KOPT-K1 (cell line): ENCODE measurements around the gene SAP25.

ENCODE experiments used
- H3K27ac ChIP-seq: fragments of 200-600 bp; sonication (generic); 2 replicates; pipeline ENCODE4 v1.5.1; 2016; ENCODE audit warnings: antibody characterized with exemption, mild to moderate bottlenecking, low read depth, low read length; ENCODE audit not compliant: poor library complexity, severe bottlenecking
- H3K36me3 ChIP-seq: fragments of 200-600 bp; sonication (generic); 2 replicates; pipeline ENCODE4 v1.5.1; 2017; ENCODE audit warnings: antibody characterized with exemption, mild to moderate bottlenecking, low read length, moderate library complexity; ENCODE audit not compliant: insufficient read depth
- H3K9me3 ChIP-seq: fragments of 200-600 bp; sonication (generic); 2 replicates; pipeline ENCODE4 v1.5.1; 2017; ENCODE audit warnings: antibody characterized with exemption, low read length, mild to moderate bottlenecking; ENCODE audit not compliant: insufficient read depth, poor library complexity, severe bottlenecking

The SAP25 gene

DNA sequence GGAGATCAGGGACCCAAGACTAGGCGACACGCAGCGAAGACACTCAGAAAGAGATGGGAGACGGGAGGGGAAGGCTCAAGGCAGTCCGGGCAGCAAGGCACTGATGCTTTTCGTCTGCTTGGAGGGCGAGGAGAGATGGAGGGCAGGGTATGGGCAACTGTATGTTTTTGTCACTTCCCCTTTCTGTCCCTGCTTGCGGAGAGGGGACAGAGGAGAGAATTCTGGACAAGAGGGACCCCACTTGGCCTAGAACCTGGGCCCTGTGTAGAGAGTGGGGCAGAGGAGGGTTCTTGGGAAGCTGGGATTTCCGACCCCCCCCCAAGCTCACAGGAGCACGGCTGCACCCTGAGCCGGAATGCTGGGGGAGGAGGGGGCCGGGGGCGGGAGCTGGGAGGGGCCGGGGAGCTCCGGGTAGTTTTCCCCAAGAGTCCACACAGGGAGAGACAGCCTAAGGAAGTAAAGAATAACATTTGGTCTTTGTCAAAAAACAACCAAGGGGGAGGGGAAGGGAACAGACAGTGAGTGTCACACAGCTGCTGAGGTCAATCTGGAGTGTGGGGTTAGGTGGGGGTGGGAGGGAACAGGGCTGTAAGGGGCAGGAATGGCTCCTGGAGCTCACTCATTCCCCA is 10.5 kb upstream of the SAP25 start:
- H3K9me3 ChIP-seq = no peaks in the 10 kb centered on the region
- H3K36me3 ChIP-seq = peaks cover 38% of the 10 kb centered on the region
- H3K27ac ChIP-seq = peak overlapping the region; percentile 95

DNA sequence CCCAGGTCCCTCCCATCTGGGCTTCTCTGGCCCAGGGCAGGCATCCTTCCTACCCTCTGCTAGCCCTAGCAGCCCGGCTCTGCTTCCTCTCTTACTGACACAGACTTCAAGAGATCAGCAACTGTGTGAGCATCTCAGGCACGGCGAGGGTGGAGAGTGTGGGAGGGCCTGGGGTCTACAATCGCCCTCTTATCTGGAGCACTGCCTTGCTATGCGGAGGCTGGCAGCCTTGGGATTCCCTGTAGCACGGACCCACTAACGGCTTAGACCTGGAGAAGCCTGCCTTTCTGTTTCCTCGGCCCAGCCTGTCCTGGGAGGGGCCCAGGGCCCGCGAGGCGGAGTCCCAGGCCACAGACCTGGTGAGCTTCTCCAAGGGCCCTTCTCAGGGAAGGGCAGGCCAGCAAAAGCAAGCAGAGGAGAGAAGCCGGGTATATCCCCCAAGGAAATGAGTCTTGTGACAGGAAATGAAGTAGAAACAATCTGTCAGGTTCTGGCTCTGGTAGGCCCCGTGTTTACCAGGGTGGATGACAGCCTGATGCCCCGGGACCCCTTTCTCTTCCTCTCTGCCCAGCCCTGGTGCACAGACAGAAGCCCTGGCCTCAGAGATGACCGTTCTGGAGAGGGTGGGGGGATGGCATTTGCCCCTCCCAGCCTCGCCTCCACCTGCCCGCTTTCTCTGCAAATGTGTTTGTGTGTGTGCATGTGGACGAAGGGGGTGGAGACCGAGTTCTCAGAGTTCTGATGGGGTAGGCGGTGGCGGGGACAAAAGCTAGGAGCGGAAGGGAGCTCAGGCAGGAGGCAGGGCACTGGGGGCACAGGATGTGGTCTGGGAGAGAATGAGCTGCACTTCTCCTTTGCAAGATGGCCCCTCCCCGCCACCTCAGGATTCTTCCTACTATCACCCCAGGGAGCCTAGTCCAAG is 9.7 kb upstream of the SAP25 start:
- Histone ChIP-seq H3K27ac (peak overlapping the region; percentile 95), H3K36me3 (peaks cover 46% of the 10 kb centered on the region)

DNA sequence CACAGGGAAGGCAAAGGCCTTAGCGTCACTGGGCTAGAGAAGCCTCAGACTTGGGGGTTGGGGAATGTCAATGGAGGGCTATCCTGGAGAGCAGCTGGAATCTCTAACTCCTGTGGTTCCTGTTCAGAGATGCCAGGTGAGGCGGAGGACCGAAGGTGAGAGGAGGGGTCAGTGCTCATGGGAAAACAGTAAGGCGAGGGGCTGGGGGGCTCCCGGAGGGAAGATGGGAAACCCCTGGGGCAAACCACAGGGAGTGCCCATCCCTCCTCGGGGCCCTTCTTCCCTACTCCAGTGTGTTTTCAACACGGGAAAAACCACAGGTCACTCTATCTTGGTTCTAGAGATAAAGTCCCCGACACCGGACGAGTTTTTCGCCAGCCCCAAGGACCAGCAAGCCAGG is 8.9 kb upstream of the SAP25 start:
- peaks cover 54% of the 10 kb centered on the region for H3K36me3 ChIP-seq
- H3K9me3 ChIP-seq = no peaks in the 10 kb centered on the region
- H3K27ac ChIP-seq = peak overlapping the region; percentile 95

More for the DNA sequence above, 9.7 kb upstream of the SAP25 start:
- no peaks in the 10 kb centered on the region for H3K9me3 ChIP-seq

GRCh38 chr7:100582041-100582579 is 8.4 kb upstream of the SAP25 start:
- H3K27ac ChIP-seq = peak overlapping the region; percentile 95
- peaks cover 59% of the 10 kb centered on the region for H3K36me3 ChIP-seq
- H3K9me3 ChIP-seq = no peaks in the 10 kb centered on the region

- H3K9me3 ChIP-seq = no peaks in the 10 kb centered on the region
- peaks cover 73% of the 10 kb centered on the region for H3K36me3 ChIP-seq
- H3K27ac ChIP-seq = no peak overlapping the region
Measured at GRCh38 chr7:100580466-100581283, 7.0 kb upstream of the SAP25 start.

- peaks cover 90% of the 10 kb centered on the region for H3K36me3 ChIP-seq
Measured at GRCh38 chr7:100578246-100579183, 4.8 kb upstream of the SAP25 start.

DNA sequence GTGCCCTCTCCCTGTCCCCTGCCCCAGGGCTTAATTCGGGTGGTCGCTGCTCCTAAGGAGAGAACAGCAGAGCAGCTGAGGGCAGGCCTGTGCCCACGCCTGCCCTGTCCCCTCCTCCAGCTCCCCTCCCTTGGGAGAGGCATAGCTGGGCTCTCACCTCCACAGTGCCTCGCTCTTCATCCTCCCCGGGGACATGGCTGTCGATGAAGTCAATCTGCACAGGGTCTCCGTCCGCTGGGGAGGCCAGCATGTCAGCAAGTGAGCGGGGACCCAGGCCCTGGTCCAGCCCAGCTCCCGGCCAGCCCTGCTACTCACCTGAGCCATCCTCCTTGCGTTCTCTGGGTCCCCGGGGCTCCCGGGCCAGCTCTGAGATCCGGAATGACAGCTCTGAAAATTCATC is 3.8 kb upstream of the SAP25 start:
- Histone ChIP-seq H3K27ac (no peak overlapping the region), H3K9me3 (no peaks in the 10 kb centered on the region), H3K36me3 (peaks cover 94% of the 10 kb centered on the region)

More at GRCh38 chr7:100578246-100579183, 4.8 kb upstream of the SAP25 start:
- H3K9me3 ChIP-seq = no peaks in the 10 kb centered on the region
- H3K27ac ChIP-seq = no peak overlapping the region

DNA sequence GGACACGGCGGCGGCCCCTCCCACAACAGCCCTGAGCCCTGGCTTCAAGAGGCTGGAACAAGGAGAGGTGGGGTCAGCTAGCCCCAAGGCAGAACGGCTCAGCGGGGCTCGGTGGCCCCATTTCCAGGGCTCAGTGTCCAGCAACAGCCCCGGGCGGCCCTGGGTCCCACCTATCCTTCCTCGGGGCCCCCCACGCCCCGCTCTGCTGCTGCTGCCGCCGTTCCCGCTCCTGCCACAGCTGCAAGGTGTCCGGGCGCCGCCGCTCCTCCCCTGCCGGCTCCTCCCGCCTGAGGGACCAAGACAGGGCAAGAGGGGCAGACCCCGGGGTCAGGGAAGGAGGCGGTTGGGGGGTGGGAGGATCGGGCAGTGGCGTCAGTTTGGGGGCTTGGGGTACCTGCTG is 3.4 kb upstream of the SAP25 start:
- Histone ChIP-seq H3K9me3 (no peaks in the 10 kb centered on the region), H3K36me3 (peaks cover 93% of the 10 kb centered on the region), H3K27ac (no peak overlapping the region)

- H3K36me3 ChIP-seq = peaks cover 93% of the 10 kb centered on the region
- H3K27ac ChIP-seq = no peak overlapping the region
- no peaks in the 10 kb centered on the region for H3K9me3 ChIP-seq
Measured at GRCh38 chr7:100576384-100576993, 2.8 kb upstream of the SAP25 start.

DNA sequence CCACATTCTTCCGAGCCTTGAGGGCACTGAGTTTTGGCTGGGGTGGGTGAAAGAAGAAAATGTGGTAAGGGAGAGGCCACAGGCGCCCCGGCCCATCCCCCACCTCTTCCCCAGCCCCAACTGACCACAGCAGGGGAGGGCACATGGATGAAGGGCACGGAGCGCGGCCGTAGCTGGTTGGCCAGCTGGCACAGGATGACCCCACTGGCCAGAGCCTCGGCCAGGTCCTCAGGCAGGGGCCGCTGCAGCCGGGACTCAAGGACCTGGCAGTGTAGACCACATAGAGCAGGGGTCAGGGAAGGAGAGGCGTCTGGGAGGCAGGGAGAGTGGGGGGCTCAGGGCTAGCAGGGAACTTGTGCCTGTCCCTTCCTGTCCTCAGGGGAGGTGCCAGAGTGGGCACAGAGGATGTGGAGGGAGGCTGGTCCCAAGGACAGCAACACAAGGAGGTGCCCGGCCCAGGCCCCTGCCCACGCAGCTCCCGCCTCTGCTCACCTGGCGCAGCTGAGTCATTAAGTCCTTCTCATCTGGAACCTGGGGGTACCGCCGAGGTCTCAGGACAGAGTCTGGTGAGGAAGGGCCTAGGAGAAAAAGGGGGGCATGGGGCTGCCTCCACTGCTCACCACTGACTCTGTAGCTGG is 2.2 kb upstream of the SAP25 start:
- H3K27ac ChIP-seq = no peak overlapping the region
- H3K36me3 ChIP-seq = peaks cover 87% of the 10 kb centered on the region
- H3K9me3 ChIP-seq = no peaks in the 10 kb centered on the region

DNA sequence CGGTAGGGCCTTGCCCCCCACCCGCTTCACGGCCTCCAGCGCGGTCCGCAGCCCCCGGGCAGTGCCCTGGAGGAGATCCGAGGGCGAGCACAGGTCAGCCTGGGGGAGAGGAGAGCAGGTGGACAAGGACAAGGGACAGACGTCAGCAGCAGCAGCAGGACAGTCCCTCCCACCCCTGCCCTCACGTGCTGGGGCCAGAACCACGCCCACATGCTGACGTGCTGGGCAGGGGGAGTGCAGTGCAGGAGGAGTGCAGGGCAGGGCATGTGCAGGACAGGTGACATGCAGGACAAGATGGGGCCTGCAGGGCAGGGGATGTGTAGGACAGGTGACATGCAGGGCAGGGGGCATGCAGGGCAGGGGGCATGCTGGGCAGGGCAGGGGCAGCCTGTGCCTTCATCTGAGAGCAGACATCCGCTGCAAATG is 1.5 kb upstream of the SAP25 start:
- Histone ChIP-seq H3K36me3 (peaks cover 80% of the 10 kb centered on the region), H3K27ac (no peak overlapping the region), H3K9me3 (no peaks in the 10 kb centered on the region)

DNA sequence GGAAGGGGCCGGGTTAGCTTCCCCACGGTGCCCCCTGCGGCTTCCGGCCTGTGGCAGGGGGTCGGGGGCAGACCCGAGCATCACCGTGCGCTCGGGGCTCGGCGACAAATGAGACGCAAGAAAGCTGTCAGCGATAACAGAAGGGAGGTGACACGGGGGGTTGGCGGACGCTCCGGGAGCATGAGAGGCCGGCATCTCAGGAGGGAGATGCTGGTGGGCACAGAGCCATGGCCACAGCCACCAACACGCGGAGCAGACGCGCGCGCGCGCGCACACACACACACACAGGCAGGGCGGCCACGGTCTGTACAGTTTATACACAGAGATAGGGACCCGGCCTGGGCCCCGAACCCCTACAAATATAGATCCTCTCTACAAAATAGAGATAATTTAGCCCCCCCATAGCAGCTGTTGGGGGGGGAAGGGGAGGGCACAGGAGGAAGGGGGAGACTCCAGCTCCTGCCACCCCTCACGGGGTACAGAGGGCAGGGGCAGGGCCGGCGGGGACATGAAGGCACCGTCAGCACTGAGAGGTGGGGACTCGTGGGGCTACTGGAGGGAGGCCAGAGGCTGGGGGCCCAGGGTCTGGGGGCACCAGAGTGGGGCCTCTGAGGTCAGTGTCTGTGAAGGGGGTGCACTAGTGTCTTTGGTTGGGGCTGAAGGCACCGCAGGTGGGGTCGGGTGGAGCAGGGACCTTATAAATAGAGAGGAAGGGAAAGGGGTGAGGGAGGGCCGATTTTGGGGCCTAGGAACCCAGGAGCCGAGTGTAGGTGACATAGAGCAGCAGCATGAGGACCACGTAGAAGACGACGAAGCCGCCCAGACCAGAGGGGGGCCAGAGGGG is 884 bp upstream of the SAP25 start:
- H3K27ac ChIP-seq = no peak overlapping the region
- no peaks in the 10 kb centered on the region for H3K9me3 ChIP-seq
- peaks cover 74% of the 10 kb centered on the region for H3K36me3 ChIP-seq
